Gastrocnemius medialis (tissue), 4 donors: Measurements from ENCODE around the gene LRRC4C. TPM values are rescaled to one million over a fixed set of nuclear protein-coding genes. Genes with fewer than 3 reads are reported as not detected.

Experiments
- ATAC-seq, 2 donors: fragments of 150-250 bp; one replicate each; pipeline ENCODE4 v1.9.1; 2016
- DNase-seq, 2 donors: peaks; one replicate each; pipeline ENCODE4 v3.0.0-alpha.2; 2019
- H3K27ac ChIP-seq, 4 donors: fragments of 200-600 bp; sonication (generic); 1 replicate in 1 of 4; 2 replicates in 3 of 4; pipeline ENCODE4 v1.5.1; 2016 to 2018; ENCODE audit warnings: mild to moderate bottlenecking in 2 of 4, moderate library complexity in 1 of 4
- H3K27me3 ChIP-seq, 3 donors: fragments of 200-600 bp; sonication (generic) in 2 of 3; 1 replicate in 1 of 3; 2 replicates in 2 of 3; pipeline versions ENCODE4 v1.5.1 to v1.6.0; 2016 to 2019; ENCODE audit warnings: mild to moderate bottlenecking in 1 of 3, moderate library complexity in 1 of 3
- H3K36me3 ChIP-seq, 2 donors: fragments of 200-600 bp; sonication (generic) in 1 of 2; one replicate each; pipeline ENCODE4 v1.5.1; 2017 to 2018
- H3K4me1 ChIP-seq, 2 donors: fragments of 200-600 bp; sonication (generic) in 1 of 2; one replicate each; pipeline ENCODE4 v1.5.1; 2016 to 2017; ENCODE audit warnings: mild to moderate bottlenecking in 2 of 2
- H3K4me3 ChIP-seq, 4 donors: fragments of 200-600 bp; sonication (generic) in 3 of 4; 1 replicate in 1 of 4; 2 replicates in 3 of 4; pipeline ENCODE4 v1.5.1; 2016 to 2019; ENCODE audit warnings: mild to moderate bottlenecking in 2 of 4
- H3K9me3 ChIP-seq, 3 donors: fragments of 200-600 bp; sonication (generic) in 2 of 3; 1 replicate in 1 of 3; 2 replicates in 2 of 3; pipeline ENCODE4 v1.5.1; 2016 to 2019
- POLR2A ChIP-seq, 2 donors: fragments of 450-650 bp; IDR thresholded peaks; one replicate each; pipeline ENCODE4 v1.6.1; 2017; ENCODE audit warnings: antibody characterized with exemption in 2 of 2, mild to moderate bottlenecking in 2 of 2, moderate library complexity in 2 of 2
- in situ Hi-C, 4 donors: fragments of 200-750 bp; cut with MboI; loops; one replicate each; pipeline versions ENCODE4 v1.15.0 to v1.8.0; 2017; ENCODE audit warnings: low sequenced_read_pairs in 4 of 4
- intact Hi-C: fragments of 100-400 bp; cut with DNase I; formaldehyde crosslinking; loops from one replicate; pipeline ENCODE4 v1.15.1; 2023; ENCODE audit warnings: low total_unique reads
- total RNA-seq, 4 donors: library from RNA; depleted of rRNA; stranded (reverse); fragments of >200 nt; gene quantifications; one replicate each; pipeline versions ENCODE4 v1.1.0 to v1.2.3, GENCODE V29; 2016
- TF ChIP-seq, protein P1 (sequence below), 5 experiments: fragments of 450-650 bp in 3 of 5; fragments of 200-600 bp in 2 of 5; sonication (generic) in 2 of 5; IDR thresholded peaks in 4 of 5; conservative IDR thresholded peaks in 1 of 5; 1 replicate in 4 of 5; 2 replicates in 1 of 5; pipeline ENCODE4 v1.5.1; 2016 to 2019; ENCODE audit warnings: antibody characterized with exemption in 5 of 5, mild to moderate bottlenecking in 3 of 5, moderate library complexity in 3 of 5

The LRRC4C gene
- total RNA-seq, 4 donors from 2014 or later: 0.15 to 0.59 (median 0.24) TPM; not detected in 1

DNA sequence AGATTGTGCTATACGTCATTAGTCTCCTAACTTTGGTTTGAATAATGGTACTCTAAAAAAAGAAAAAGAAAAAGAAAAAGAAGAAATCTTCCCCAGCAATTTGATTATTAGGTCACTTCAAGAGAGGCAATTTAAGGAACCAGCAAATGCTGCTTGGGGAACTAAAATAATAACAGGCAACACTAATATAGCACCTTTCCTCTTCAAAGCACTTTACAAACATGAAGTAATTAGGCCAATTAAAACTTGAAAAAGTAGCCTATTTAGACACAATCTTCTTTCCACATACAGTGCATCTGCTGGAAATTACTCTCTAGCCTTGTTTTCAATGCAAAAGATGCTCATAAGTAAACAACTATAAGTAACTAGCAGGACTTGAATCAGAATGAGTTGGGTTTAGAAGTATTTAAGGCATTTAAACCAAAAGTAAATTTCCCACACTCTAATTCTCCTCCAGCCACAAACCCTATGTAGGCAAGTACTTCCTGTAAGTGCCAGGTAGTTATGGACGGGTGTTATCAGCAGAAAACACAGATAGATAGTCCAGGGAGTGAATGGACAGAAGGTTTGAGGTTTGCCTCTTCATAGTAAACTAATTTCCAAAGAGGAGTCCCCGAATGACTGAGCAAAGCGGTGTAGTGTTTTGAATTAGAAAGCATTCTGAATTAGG is 44.5 kb downstream of the LRRC4C start:
- in situ Hi-C loops: loop anchor here in 1 of 4 donors (10.0 kb wide), 1 partner anchor 60 kb away; no protein-coding TSS in a partner anchor

DNA sequence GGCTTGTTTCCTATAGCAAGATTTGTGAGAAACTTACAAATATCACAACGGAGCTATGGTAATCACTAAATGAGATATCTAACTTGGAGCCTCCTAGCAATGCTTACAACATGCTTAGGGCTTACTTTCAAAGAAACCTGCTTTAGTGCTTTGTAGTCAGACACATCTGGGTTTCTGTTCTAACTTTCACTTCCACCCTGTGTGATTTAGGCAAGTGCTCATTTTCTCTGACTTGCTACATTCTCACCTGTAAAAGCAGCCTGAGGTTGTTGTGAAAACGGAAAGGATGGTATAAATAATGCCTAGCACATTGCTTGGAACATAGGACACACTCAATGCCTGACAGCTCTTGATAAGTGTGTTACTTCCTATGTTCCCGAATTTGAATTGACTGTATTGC is 45.6 kb downstream of the LRRC4C start:
- ATAC-seq: no peak
- H3K36me3 ChIP-seq: no peaks in the 10 kb centered on the region
- DNase-seq: no peak
- no peak overlapping the region for H3K27ac ChIP-seq
- no peak overlapping the region for H3K4me3 ChIP-seq
- H3K4me1 ChIP-seq: no peaks in the 10 kb centered on the region
- no peaks in the 10 kb centered on the region for H3K27me3 ChIP-seq
- in situ Hi-C loops (loop anchor here in 1 of 4 donors (10.0 kb wide), 1 partner anchor 61 kb away; no protein-coding TSS in a partner anchor), intact Hi-C loops (no loop called here)
- no peak for TF ChIP-seq POLR2A (IDR thresholded peaks at IDR 0.05)
- TF ChIP-seq, protein P1, sequence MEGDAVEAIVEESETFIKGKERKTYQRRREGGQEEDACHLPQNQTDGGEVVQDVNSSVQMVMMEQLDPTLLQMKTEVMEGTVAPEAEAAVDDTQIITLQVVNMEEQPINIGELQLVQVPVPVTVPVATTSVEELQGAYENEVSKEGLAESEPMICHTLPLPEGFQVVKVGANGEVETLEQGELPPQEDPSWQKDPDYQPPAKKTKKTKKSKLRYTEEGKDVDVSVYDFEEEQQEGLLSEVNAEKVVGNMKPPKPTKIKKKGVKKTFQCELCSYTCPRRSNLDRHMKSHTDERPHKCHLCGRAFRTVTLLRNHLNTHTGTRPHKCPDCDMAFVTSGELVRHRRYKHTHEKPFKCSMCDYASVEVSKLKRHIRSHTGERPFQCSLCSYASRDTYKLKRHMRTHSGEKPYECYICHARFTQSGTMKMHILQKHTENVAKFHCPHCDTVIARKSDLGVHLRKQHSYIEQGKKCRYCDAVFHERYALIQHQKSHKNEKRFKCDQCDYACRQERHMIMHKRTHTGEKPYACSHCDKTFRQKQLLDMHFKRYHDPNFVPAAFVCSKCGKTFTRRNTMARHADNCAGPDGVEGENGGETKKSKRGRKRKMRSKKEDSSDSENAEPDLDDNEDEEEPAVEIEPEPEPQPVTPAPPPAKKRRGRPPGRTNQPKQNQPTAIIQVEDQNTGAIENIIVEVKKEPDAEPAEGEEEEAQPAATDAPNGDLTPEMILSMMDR (IDR thresholded peaks at IDR 0.05 in 4 of 5, conservative IDR thresholded peaks at IDR 0.05 in 1 of 5): no peak
- H3K9me3 ChIP-seq: no peaks in the 10 kb centered on the region

More for the DNA sequence above, 44.5 kb downstream of the LRRC4C start:
- H3K27me3 ChIP-seq: no peaks in the 10 kb centered on the region
- TF ChIP-seq POLR2A (IDR thresholded peaks at IDR 0.05): no peak
- TF ChIP-seq, protein P1 (IDR thresholded peaks at IDR 0.05 in 4 of 5, conservative IDR thresholded peaks at IDR 0.05 in 1 of 5): no peak
- intact Hi-C loops: no loop called here
- H3K9me3 ChIP-seq: no peaks in the 10 kb centered on the region
- no peak overlapping the region for H3K27ac ChIP-seq
- ATAC-seq (no peak), DNase-seq (no peak)
- no peaks in the 10 kb centered on the region for H3K36me3 ChIP-seq
- no peak overlapping the region for H3K4me3 ChIP-seq
- no peaks in the 10 kb centered on the region for H3K4me1 ChIP-seq

DNA sequence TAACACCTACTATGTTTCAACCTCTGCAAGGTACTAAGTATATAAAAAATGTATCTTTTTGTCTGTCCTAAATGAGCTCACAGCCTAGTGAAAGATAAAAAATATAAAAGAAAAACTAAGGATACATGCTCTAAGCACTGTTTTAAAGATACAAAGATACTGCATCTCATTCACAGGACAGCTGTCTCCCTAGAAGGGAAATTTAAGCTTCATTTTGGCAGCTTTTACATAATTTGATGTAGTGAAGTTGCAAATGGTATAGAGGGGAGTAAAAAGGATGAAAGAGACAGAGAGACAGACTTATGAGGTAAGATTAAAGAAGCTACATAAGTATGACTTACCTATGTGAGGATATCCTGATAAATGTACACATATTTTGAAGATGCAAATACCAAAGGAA is 53.6 kb downstream of the LRRC4C start:
- H3K4me3 ChIP-seq: no peak overlapping the region
- no peak for DNase-seq
- H3K9me3 ChIP-seq: no peaks in the 10 kb centered on the region
- no peaks in the 10 kb centered on the region for H3K4me1 ChIP-seq
- in situ Hi-C loops: no loop called here
- intact Hi-C loops: no loop called here
- no peak for ATAC-seq
- no peaks in the 10 kb centered on the region for H3K27me3 ChIP-seq
- TF ChIP-seq POLR2A (IDR thresholded peaks at IDR 0.05): no peak
- TF ChIP-seq, protein P1 (IDR thresholded peaks at IDR 0.05 in 4 of 5, conservative IDR thresholded peaks at IDR 0.05 in 1 of 5): no peak
- H3K27ac ChIP-seq: no peak overlapping the region
- H3K36me3 ChIP-seq: no peaks in the 10 kb centered on the region

DNA sequence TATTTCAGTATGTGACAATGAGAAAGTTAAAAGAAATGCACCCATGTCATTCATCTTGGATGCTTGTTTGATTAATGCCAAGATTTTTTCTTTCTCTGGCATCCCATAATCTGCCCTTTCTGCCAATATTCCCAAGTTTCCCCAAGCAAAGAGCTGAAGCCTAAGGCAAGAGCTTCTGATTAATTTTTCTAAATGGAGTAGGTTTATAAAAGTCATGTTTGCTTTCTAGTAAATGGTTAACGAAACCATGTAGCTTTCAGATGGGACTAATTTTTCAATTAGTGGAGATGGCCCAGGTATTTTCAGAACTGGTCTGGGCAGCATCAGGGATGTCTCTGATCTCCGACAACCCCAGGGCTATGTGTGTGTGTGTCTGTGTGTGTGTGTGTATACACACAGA is 55.3 kb downstream of the LRRC4C start:
- intact Hi-C loops: no loop called here
- Histone ChIP-seq H3K4me3 (no peak overlapping the region), H3K9me3 (no peaks in the 10 kb centered on the region), H3K4me1 (no peaks in the 10 kb centered on the region), H3K36me3 (no peaks in the 10 kb centered on the region), H3K27ac (no peak overlapping the region), H3K27me3 (no peaks in the 10 kb centered on the region)
- in situ Hi-C loops: no loop called here
- ATAC-seq (no peak), DNase-seq (no peak)
- no peak for TF ChIP-seq POLR2A (IDR thresholded peaks at IDR 0.05)
- TF ChIP-seq, protein P1 (IDR thresholded peaks at IDR 0.05 in 4 of 5, conservative IDR thresholded peaks at IDR 0.05 in 1 of 5): no peak
